Measurements from ENCODE around the gene C17orf67. TPM values are rescaled to one million over a fixed set of nuclear protein-coding genes. Genes with fewer than 3 reads are reported as not detected.

C17orf67 gene
- total and polyA plus RNA-seq, 10 of the 15 experiments (the other 5 are each of a cell fraction or from before 2014, with no cell fraction given): 0.24 to 3.3 (median 0.89) TPM

DNA sequence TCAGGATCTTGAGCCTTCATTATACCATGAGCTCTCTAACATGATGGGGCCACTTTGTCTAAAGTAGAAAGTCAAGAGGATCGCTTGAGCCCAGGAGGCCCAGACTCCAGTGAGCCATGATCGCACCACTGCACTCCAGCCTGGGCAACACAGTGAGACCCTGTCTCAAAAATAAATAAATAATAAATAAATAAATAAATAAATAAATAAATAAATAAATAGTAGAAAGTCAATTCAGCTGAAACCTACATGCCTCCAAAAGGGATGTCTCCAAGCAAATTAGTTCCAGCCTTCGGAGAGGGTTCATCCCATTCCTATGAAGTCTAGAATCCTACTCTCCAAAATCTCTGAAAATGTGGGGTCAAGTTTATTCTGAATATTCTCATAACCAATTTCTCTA lies 26.0 kb downstream of the C17orf67 start:
- 87% methylated on average over 3 of the region's 3 CpGs for WGBS (ENCODE audit: insufficient coverage, insufficient replicate concordance, low lambda C conversion rate, missing lambda C conversion rate)
- Histone ChIP-seq H3K79me2 (ENCODE audit: control insufficient read depth, insufficient read depth, low read length) (no peaks in the 10 kb centered on the region), H3K4me1 (ENCODE audit: control insufficient read depth, insufficient read depth, low read length) (no peaks in the 10 kb centered on the region), H3K36me3 (ENCODE audit: control insufficient read depth in 2 of 2, insufficient read depth in 2 of 2, low read length in 1 of 2) (no peaks in the 10 kb centered on the region), H3K4me3 (no peak overlapping the region), H3K4me2 (ENCODE audit: control insufficient read depth, insufficient read depth) (no peak overlapping the region), H2AFZ (ENCODE audit: control insufficient read depth, low read depth, low read length) (no peak overlapping the region), H3K27ac (ENCODE audit: control insufficient read depth, insufficient read depth) (no peak overlapping the region), H3K9me3 (replicated peaks; ENCODE audit: control insufficient read depth, insufficient read depth, low read length) (no peaks in the 10 kb centered on the region), H3K9ac (ENCODE audit: control insufficient read depth, insufficient read depth, low read length) (no peak overlapping the region), H4K20me1 (ENCODE audit: control insufficient read depth, insufficient read depth) (no peaks in the 10 kb centered on the region), H3K27me3 (replicated peaks in 1 of 2; ENCODE audit: control insufficient read depth in 2 of 2, insufficient read depth in 2 of 2, low read length in 1 of 2) (no peaks in the 10 kb centered on the region; a peak in 1 of 4 replicates)
- no peak for ATAC-seq
- no peak for FAIRE-seq
- no peak for DNase-seq (ENCODE audit: low read depth, low spot score)
- RAD21 ChIA-PET (ENCODE audit: unreplicated experiment): no interaction called here
- in situ Hi-C loops (cut with MboI) (no loop called here), intact Hi-C loops (cut with micrococcal nuclease; ENCODE audit: unreplicated experiment) (no loop called here)
- no TSS peak for BruUV-seq (replicated peaks)
- SMC1A ChIA-PET (ENCODE audit: uncharacterized antibody, unreplicated experiment): no interaction called here
- CTCF ChIA-PET: interaction anchor here (1.0 kb wide), 1 partner anchor 71 kb away, joined by 3 read pairs; no protein-coding TSS in a partner anchor
- POLR2A ChIA-PET: no interaction called here
- TF ChIP-seq SUZ12 (IDR thresholded peaks at IDR 0.05; ENCODE audit: unreplicated experiment) (no peak), RBBP5 (conservative IDR thresholded peaks at IDR 0.05) (no peak), SMAD1 (IDR thresholded peaks at IDR 0.05; ENCODE audit: low read depth, partially characterized antibody) (no peak), FOXM1 (IDR thresholded peaks at IDR 0.05; ENCODE audit: low read depth, low read length) (no peak), SMC3 (IDR thresholded peaks at IDR 0.05; ENCODE audit: borderline replicate concordance, low read length) (no peak), NR2C2 (IDR thresholded peaks at IDR 0.05; ENCODE audit: borderline replicate concordance, control insufficient read depth, insufficient read length, low read depth) (no peak), GABPA (IDR thresholded peaks at IDR 0.05; ENCODE audit: low read depth) (no peak), FOS (IDR thresholded peaks at IDR 0.05; ENCODE audit: borderline replicate concordance, extremely low read depth, insufficient read length) (no peak), CBX5 (IDR thresholded peaks at IDR 0.05; ENCODE audit: low read depth) (no peak)
- TF ChIP-seq, protein P1, sequence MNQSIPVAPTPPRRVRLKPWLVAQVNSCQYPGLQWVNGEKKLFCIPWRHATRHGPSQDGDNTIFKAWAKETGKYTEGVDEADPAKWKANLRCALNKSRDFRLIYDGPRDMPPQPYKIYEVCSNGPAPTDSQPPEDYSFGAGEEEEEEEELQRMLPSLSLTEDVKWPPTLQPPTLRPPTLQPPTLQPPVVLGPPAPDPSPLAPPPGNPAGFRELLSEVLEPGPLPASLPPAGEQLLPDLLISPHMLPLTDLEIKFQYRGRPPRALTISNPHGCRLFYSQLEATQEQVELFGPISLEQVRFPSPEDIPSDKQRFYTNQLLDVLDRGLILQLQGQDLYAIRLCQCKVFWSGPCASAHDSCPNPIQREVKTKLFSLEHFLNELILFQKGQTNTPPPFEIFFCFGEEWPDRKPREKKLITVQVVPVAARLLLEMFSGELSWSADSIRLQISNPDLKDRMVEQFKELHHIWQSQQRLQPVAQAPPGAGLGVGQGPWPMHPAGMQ (IDR thresholded peaks at IDR 0.05; ENCODE audit: borderline replicate concordance): no peak
- TF ChIP-seq, protein P2, sequence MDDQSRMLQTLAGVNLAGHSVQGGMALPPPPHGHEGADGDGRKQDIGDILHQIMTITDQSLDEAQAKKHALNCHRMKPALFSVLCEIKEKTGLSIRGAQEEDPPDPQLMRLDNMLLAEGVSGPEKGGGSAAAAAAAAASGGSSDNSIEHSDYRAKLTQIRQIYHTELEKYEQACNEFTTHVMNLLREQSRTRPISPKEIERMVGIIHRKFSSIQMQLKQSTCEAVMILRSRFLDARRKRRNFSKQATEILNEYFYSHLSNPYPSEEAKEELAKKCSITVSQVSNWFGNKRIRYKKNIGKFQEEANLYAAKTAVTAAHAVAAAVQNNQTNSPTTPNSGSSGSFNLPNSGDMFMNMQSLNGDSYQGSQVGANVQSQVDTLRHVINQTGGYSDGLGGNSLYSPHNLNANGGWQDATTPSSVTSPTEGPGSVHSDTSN (IDR thresholded peaks at IDR 0.05; ENCODE audit: insufficient replicate concordance, low read depth, low read length): no peak
- TF ChIP-seq, protein P3, sequence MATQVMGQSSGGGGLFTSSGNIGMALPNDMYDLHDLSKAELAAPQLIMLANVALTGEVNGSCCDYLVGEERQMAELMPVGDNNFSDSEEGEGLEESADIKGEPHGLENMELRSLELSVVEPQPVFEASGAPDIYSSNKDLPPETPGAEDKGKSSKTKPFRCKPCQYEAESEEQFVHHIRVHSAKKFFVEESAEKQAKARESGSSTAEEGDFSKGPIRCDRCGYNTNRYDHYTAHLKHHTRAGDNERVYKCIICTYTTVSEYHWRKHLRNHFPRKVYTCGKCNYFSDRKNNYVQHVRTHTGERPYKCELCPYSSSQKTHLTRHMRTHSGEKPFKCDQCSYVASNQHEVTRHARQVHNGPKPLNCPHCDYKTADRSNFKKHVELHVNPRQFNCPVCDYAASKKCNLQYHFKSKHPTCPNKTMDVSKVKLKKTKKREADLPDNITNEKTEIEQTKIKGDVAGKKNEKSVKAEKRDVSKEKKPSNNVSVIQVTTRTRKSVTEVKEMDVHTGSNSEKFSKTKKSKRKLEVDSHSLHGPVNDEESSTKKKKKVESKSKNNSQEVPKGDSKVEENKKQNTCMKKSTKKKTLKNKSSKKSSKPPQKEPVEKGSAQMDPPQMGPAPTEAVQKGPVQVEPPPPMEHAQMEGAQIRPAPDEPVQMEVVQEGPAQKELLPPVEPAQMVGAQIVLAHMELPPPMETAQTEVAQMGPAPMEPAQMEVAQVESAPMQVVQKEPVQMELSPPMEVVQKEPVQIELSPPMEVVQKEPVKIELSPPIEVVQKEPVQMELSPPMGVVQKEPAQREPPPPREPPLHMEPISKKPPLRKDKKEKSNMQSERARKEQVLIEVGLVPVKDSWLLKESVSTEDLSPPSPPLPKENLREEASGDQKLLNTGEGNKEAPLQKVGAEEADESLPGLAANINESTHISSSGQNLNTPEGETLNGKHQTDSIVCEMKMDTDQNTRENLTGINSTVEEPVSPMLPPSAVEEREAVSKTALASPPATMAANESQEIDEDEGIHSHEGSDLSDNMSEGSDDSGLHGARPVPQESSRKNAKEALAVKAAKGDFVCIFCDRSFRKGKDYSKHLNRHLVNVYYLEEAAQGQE (IDR thresholded peaks at IDR 0.05; ENCODE audit: low read depth, low read length): no peak
- TF ChIP-seq, protein P4, sequence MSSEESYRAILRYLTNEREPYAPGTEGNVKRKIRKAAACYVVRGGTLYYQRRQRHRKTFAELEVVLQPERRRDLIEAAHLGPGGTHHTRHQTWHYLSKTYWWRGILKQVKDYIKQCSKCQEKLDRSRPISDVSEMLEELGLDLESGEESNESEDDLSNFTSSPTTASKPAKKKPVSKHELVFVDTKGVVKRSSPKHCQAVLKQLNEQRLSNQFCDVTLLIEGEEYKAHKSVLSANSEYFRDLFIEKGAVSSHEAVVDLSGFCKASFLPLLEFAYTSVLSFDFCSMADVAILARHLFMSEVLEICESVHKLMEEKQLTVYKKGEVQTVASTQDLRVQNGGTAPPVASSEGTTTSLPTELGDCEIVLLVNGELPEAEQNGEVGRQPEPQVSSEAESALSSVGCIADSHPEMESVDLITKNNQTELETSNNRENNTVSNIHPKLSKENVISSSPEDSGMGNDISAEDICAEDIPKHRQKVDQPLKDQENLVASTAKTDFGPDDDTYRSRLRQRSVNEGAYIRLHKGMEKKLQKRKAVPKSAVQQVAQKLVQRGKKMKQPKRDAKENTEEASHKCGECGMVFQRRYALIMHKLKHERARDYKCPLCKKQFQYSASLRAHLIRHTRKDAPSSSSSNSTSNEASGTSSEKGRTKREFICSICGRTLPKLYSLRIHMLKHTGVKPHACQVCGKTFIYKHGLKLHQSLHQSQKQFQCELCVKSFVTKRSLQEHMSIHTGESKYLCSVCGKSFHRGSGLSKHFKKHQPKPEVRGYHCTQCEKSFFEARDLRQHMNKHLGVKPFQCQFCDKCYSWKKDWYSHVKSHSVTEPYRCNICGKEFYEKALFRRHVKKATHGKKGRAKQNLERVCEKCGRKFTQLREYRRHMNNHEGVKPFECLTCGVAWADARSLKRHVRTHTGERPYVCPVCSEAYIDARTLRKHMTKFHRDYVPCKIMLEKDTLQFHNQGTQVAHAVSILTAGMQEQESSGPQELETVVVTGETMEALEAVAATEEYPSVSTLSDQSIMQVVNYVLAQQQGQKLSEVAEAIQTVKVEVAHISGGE (CRISPR knock-in tag; IDR thresholded peaks at IDR 0.05): no peak
